ENCODE measurements around the gene PRDM2.

DNA sequence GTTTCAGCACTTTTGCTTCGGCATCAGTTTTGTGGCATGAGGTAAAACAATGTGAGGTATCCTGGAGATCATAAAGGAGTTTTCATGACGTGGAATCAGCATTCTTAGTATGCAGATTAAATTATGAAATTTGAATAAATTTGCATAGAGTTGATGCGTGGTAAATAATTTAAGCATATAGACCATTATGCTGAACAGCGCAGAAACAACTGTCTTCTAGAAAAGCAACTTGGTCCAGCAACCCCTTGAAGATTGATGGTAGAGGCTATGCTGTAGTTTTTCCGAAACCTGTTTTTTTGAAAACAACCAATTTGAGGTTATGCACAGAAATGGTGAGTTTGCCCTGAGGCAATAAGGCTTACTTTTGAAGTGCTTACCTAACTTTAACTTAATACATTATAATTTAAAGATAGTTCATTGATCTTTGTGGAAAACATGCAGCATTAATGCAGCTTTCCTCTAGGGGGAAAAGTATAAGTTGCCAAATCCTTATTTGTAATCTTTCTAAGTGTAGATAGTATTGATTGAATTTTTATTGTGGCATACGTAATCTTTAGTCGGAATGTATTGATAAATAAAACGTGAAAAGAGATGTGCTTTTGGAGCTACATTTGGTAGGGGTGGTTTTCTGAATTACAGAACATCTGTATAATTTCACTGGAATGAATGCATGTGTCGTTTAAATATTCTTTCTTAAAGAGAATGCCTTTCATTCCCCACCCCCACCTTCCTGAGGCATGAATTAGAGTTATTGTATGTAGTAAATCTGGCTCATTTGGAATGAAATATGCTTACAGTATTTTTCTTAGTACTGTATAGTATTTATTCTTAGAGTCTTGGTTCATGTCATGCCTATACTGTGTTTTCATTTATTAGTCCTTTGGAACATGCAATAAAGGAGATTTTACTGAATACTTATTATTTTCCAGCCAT lies 3.8 kb downstream of the PRDM2 start:
- TF ChIP-seq, protein P1, sequence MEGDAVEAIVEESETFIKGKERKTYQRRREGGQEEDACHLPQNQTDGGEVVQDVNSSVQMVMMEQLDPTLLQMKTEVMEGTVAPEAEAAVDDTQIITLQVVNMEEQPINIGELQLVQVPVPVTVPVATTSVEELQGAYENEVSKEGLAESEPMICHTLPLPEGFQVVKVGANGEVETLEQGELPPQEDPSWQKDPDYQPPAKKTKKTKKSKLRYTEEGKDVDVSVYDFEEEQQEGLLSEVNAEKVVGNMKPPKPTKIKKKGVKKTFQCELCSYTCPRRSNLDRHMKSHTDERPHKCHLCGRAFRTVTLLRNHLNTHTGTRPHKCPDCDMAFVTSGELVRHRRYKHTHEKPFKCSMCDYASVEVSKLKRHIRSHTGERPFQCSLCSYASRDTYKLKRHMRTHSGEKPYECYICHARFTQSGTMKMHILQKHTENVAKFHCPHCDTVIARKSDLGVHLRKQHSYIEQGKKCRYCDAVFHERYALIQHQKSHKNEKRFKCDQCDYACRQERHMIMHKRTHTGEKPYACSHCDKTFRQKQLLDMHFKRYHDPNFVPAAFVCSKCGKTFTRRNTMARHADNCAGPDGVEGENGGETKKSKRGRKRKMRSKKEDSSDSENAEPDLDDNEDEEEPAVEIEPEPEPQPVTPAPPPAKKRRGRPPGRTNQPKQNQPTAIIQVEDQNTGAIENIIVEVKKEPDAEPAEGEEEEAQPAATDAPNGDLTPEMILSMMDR (IDR thresholded peaks at IDR 0.05) = peak in 1 of 6 experiments; percentile 37
- TF ChIP-seq POLR2A (IDR thresholded peaks at IDR 0.05) = no peak

All from Peyer's patch (tissue), 4 donors.